GM12865 (cell line): ENCODE data around the gene RPS28.

ENCODE experiments used
- DNase-seq: peaks from one replicate; pipeline ENCODE4 v3.0.0; 2010; ENCODE audit warnings: low read depth
- H3K4me3 ChIP-seq: 2 replicates; pipeline ENCODE4 v1.5.1; 2011; ENCODE audit warnings: mild to moderate bottlenecking, low read depth, low read length, control low read depth
- TF ChIP-seq, protein P1 (sequence below): IDR thresholded peaks from 2 replicates; pipeline ENCODE4 v1.5.1; 2011; ENCODE audit warnings: low read length, control low read depth, low read depth, inconsistent platforms; ENCODE audit not compliant: insufficient read depth; ENCODE audit errors: missing control alignments

The RPS28 gene

GRCh38 chr19:8322638-8322997 is 1.3 kb downstream of the RPS28 start:
- peak overlapping the region; percentile 86 for H3K4me3 ChIP-seq
- DNase-seq, result no peak
- TF ChIP-seq, protein P1, sequence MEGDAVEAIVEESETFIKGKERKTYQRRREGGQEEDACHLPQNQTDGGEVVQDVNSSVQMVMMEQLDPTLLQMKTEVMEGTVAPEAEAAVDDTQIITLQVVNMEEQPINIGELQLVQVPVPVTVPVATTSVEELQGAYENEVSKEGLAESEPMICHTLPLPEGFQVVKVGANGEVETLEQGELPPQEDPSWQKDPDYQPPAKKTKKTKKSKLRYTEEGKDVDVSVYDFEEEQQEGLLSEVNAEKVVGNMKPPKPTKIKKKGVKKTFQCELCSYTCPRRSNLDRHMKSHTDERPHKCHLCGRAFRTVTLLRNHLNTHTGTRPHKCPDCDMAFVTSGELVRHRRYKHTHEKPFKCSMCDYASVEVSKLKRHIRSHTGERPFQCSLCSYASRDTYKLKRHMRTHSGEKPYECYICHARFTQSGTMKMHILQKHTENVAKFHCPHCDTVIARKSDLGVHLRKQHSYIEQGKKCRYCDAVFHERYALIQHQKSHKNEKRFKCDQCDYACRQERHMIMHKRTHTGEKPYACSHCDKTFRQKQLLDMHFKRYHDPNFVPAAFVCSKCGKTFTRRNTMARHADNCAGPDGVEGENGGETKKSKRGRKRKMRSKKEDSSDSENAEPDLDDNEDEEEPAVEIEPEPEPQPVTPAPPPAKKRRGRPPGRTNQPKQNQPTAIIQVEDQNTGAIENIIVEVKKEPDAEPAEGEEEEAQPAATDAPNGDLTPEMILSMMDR, result no peak

GRCh38 chr19:8323781-8324185 is 2.5 kb downstream of the RPS28 start:
- peak; percentile 46 for DNase-seq
- H3K4me3 ChIP-seq, result no peak overlapping the region
- TF ChIP-seq, protein P1, result no peak

DNA sequence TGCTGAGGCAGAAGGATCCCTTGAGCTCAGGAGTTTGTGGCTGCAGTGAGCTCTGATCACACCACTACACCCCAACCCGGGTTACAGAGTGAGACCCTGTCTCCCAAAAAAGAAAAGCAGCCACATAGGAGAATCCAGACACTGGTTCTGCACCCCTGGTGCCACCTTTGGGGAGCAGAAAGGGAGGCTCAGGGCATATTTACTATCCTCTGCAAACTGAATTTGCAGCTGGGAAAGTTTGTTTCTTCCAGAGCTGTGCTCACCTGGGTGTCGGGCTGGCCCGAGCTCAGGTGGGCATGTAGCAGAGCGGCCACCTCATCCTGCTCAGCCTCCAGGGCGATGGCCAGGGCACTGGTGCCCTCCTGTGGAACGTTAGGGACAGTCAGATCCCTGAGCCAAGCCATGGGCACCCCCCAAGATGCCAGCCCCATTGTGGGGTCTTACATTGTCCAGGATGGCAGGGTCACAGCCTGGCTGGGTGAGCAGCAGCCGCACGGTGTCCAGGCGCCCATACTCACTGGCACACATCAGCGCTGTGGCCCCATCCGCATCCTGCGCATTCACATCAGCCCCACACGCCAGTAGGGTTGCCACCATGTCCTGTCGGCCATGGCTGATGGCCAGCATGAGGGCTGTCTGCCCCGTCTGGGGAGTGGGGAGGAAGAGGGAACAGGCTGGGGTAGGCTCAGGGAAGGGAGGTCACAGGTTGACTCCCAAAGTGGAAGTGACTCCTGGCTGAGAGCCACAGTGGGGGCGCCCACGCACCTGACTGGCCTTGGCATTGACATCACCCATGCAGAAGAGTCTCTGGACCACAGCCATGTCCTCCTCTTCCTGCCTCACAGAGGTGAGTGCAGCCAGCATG is 3.1 kb downstream of the RPS28 start:
- TF ChIP-seq, protein P1, result no peak
- H3K4me3 ChIP-seq, result no peak overlapping the region
- peak; percentile 44 for DNase-seq

DNA sequence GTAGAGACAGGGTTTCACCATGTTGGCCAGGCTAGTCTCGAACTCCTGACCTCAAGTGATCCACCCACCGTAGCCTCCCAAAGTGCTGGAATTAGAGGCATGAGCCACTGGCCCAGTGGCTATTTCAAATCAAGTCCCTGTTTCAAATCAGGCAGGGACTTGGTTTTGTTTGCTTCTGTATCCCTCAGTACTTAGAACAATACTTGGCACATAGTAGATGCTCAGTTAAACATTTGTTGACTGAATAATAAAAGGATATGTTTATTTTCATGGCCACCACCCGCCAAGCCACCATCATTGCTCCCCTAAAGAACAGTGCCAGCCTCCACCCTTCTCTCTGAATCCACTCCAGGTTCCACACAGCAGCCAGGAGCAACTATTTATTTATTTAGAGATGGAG is 4.2 kb downstream of the RPS28 start:
- TF ChIP-seq, protein P1, result no peak
- H3K4me3 ChIP-seq, result no peak overlapping the region
- DNase-seq, result no peak

GRCh38 chr19:8329996-8330395 is 8.7 kb downstream of the RPS28 start:
- no peak overlapping the region for H3K4me3 ChIP-seq
- TF ChIP-seq, protein P1, result no peak
- no peak for DNase-seq

- H3K4me3 ChIP-seq, result no peak overlapping the region
Observed at GRCh38 chr19:8331263-8331845, 10.1 kb downstream of the RPS28 start.

More at GRCh38 chr19:8331263-8331845, 10.1 kb downstream of the RPS28 start:
- TF ChIP-seq, protein P1, result no peak
- no peak for DNase-seq
